Peyer's patch (tissue), 4 donors: ENCODE data around the gene YLPM1. TPM values are rescaled to one million over a fixed set of nuclear protein-coding genes. Genes with fewer than 3 reads are reported as not detected.

Experiments
- DNase-seq, 3 donors: peaks; one replicate each; pipeline ENCODE4 v3.0.0-alpha.2; 2017 to 2019
- H3K27ac ChIP-seq, 4 donors: fragments of 200-600 bp; sonication (generic); one replicate each; pipeline ENCODE4 v1.5.1; 2016 to 2019
- H3K27me3 ChIP-seq, 2 donors: fragments of 200-600 bp; sonication (generic); one replicate each; pipeline ENCODE4 v1.5.1; 2019
- H3K36me3 ChIP-seq, 3 donors: fragments of 200-600 bp; sonication (generic); one replicate each; pipeline ENCODE4 v1.5.1; 2016 to 2019
- H3K4me1 ChIP-seq, 4 donors: fragments of 200-600 bp; sonication (generic); one replicate each; pipeline ENCODE4 v1.5.1; 2016 to 2019
- H3K4me3 ChIP-seq, 4 donors: fragments of 200-600 bp; sonication (generic); 1 replicate in 3 of 4; 2 replicates in 1 of 4; pipeline ENCODE4 v1.5.1; 2016 to 2019; ENCODE audit warnings: mild to moderate bottlenecking in 1 of 4
- H3K9me3 ChIP-seq, 4 donors: fragments of 200-600 bp; sonication (generic); one replicate each; pipeline ENCODE4 v1.5.1; 2016 to 2019; ENCODE audit warnings: mild to moderate bottlenecking in 1 of 4
- POLR2A ChIP-seq, 2 donors: fragments of 450-650 bp; IDR thresholded peaks; one replicate each; pipeline ENCODE4 v1.5.1; 2017; ENCODE audit warnings: antibody characterized with exemption in 2 of 2, mild to moderate bottlenecking in 2 of 2, moderate library complexity in 2 of 2
- total RNA-seq, 4 donors: library from RNA; depleted of rRNA; stranded (reverse); fragments of >200 nt; gene quantifications; one replicate each; pipeline ENCODE4 v1.1.0, GENCODE V29; 2016
- TF ChIP-seq, protein P1 (sequence below), 6 experiments: fragments of 450-650 bp in 4 of 6; fragments of 200-600 bp in 2 of 6; sonication (generic) in 1 of 6; IDR thresholded peaks; one replicate each; pipeline ENCODE4 v1.5.1; 2017 to 2019; ENCODE audit warnings: antibody characterized with exemption in 6 of 6, mild to moderate bottlenecking in 3 of 6, moderate library complexity in 1 of 6

The YLPM1 gene
- total RNA-seq, 4 donors from 2014 or later, result 44.0 to 95.7 (median 62.9) TPM

DNA sequence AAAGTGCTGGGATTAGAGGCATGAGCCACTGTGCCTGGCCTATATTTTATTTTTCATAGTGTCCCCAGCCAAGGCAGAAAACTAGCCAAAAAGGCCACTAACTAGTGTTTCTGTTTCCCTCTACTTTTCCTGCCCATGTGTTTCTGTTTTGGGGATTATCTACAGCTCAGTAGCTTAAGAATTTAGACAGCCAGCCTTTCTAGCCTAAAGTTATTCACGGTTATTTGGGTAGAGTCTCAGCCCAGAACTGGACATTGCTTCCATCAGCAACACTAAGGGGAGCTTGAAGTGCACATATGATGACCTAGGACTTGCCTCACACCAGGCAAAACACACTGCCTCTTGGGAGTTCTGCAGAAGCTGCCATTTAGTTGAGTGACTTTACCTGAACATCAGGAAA lies 94.9 kb downstream of the YLPM1 start:
- no peak for DNase-seq

DNA sequence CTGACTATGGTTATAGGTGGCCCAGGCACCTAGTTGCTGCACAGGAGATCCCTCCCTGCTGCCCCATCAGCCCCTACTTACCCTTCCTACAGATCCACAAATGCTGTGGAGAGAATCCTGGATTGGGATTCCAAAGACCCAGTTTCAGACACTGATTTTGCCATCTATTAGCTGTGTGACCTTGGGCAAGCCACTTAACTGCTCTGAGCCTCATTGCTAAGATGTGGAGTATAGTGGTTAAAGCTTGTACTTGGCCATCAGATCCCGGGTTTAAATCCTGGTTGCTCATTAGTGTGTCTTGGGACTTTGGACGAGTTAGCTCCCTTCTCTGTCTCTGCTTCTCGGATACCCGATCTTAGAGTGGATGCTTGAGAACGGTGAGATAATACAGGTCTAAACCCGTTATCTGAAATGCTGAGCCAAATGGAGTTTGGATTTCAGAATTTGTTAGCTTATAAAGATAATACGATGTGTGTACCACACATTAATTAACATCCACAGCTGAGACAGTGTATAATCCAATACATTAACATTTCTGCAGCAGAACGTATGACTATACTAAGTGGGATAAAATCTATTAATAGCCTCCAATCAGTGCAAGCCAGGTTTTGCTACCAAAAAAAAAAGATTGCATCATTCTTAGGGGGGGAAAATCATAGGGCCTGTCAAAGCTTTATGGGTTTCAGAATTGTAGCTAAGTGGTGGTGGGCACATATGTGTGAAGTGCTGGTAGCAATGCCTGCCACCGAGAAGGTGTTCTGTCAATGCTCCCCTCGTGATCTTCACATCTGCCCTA lies 96.8 kb downstream of the YLPM1 start:
- DNase-seq, result no peak
- Histone ChIP-seq H3K4me3 (no peak overlapping the region), H3K9me3 (no peaks in the 10 kb centered on the region), H3K4me1 (peaks cover 0 to 14% (median 0%) of the 10 kb centered on the region in 4 donors), H3K27me3 (no peaks in the 10 kb centered on the region), H3K36me3 (no peaks in the 10 kb centered on the region), H3K27ac (no peak overlapping the region)
- TF ChIP-seq, protein P1, sequence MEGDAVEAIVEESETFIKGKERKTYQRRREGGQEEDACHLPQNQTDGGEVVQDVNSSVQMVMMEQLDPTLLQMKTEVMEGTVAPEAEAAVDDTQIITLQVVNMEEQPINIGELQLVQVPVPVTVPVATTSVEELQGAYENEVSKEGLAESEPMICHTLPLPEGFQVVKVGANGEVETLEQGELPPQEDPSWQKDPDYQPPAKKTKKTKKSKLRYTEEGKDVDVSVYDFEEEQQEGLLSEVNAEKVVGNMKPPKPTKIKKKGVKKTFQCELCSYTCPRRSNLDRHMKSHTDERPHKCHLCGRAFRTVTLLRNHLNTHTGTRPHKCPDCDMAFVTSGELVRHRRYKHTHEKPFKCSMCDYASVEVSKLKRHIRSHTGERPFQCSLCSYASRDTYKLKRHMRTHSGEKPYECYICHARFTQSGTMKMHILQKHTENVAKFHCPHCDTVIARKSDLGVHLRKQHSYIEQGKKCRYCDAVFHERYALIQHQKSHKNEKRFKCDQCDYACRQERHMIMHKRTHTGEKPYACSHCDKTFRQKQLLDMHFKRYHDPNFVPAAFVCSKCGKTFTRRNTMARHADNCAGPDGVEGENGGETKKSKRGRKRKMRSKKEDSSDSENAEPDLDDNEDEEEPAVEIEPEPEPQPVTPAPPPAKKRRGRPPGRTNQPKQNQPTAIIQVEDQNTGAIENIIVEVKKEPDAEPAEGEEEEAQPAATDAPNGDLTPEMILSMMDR (IDR thresholded peaks at IDR 0.05), result no peak
- TF ChIP-seq POLR2A (IDR thresholded peaks at IDR 0.05), result no peak

More for the DNA sequence above, 94.9 kb downstream of the YLPM1 start:
- TF ChIP-seq, protein P1 (IDR thresholded peaks at IDR 0.05), result no peak
- TF ChIP-seq POLR2A (IDR thresholded peaks at IDR 0.05), result no peak
- Histone ChIP-seq H3K36me3 (no peaks in the 10 kb centered on the region), H3K4me1 (peaks cover 0 to 28% (median 0%) of the 10 kb centered on the region in 4 donors), H3K4me3 (no peak overlapping the region), H3K27ac (no peak overlapping the region), H3K27me3 (no peaks in the 10 kb centered on the region), H3K9me3 (no peaks in the 10 kb centered on the region)

DNA sequence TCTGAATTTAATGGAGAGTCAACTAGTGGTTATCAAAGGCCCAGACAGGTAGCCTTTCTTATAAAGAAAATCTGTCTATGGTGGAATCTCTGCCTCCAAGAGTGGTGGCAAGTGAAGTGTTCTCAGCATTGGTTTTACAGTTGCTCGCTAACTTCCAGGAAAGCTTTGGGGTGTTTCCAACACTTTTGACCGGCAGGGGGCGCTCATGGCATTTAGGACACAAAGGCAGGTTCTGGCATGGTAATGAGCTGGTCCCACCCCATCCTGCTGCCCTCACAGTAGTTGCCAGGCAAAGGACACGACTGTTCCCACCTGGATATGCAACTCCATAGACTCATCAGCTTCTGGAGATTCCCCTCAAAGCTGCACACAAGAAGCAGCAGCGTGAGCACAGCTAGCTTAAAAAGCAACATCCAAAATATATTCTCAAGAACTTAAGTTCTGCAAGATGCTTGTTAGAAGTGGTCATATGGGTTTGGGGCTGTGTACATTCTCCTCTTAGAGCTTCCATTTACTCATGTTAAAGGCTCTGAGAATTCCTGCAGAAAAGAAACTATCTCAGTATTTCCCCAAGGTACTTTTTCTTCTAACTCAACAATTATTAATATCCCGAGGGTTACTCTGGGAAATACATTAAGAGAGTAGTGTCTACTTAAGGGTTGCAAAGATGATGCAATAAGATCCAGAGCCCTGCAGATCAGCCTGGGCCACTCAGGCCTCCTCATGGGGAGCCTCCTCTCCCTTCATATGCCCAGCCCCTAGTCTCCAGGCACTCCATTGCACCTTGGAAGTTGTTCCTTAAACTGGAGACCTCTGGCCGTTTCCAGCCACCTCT lies 98.0 kb downstream of the YLPM1 start:
- Histone ChIP-seq H3K9me3 (no peaks in the 10 kb centered on the region), H3K36me3 (no peaks in the 10 kb centered on the region), H3K27me3 (no peaks in the 10 kb centered on the region), H3K4me3 (no peak overlapping the region), H3K4me1 (peaks cover 0 to 5% (median 0%) of the 10 kb centered on the region in 4 donors), H3K27ac (no peak overlapping the region)
- TF ChIP-seq POLR2A (IDR thresholded peaks at IDR 0.05), result no peak
- TF ChIP-seq, protein P1 (IDR thresholded peaks at IDR 0.05), result peak; percentile 73 to 96 (median 88)
- peak; percentile 93 to 97 (median 95) for DNase-seq

DNA sequence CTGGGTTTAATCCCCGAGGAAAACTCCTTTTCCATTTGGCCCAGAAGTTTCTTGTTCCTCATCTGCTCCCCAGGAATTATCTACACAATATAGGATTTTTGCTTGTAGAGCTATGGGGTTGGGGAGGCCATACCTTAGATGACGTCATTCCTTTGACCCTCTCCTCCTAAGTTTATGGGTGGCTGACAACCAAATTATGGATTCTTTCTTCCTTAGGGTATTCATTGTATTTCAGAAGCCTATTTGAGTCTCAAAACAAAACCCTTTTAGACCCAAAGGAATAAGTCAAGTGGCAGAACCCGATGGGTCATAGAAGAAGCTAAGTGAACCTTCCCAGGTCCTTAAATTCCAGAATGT lies 98.6 kb downstream of the YLPM1 start:
- Histone ChIP-seq H3K4me3 (no peak overlapping the region), H3K9me3 (no peaks in the 10 kb centered on the region), H3K4me1 (peaks cover 0 to 5% (median 0%) of the 10 kb centered on the region in 4 donors), H3K27me3 (no peaks in the 10 kb centered on the region), H3K27ac (no peak overlapping the region), H3K36me3 (no peaks in the 10 kb centered on the region)
- TF ChIP-seq, protein P1 (IDR thresholded peaks at IDR 0.05), result no peak
- TF ChIP-seq POLR2A (IDR thresholded peaks at IDR 0.05), result no peak
- no peak for DNase-seq

DNA sequence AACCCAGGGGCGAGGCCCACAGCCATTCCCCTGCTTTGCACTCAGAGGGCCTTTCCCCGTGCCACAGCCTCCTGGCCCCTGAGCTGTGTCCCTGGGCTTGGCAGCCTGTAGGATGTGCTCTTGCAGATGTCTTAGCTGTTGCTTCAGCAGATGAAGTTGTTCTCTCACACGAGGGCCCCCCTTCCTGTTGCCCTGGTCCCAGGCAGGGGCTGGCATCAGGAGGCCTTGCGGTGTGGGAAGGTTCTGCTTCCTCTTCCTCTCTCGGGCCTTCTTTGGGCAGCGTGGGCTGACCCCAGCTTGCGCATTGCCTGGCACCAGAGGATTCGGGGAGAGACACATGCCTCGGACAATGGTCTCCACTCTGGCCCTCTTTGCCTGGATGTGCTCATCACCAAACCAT lies 100.2 kb downstream of the YLPM1 start:
- Histone ChIP-seq H3K4me1 (peaks cover 0 to 7% (median 3%) of the 10 kb centered on the region in 4 donors), H3K27ac (no peak overlapping the region), H3K9me3 (no peaks in the 10 kb centered on the region), H3K36me3 (no peaks in the 10 kb centered on the region), H3K4me3 (no peak overlapping the region), H3K27me3 (no peaks in the 10 kb centered on the region)
- TF ChIP-seq, protein P1 (IDR thresholded peaks at IDR 0.05), result no peak
- TF ChIP-seq POLR2A (IDR thresholded peaks at IDR 0.05), result no peak
- DNase-seq, result no peak
